H1 (cell line): ENCODE results near the gene MYO3A. TPM values are rescaled to one million over a fixed set of nuclear protein-coding genes. Genes with fewer than 3 reads are reported as not detected.
"Not testable (repeated sequence)": the region's sequence is repeated elsewhere in the genome, so short reads cannot be mapped to it uniquely, and the experiment has no call there.

Experiments used
- CTCF ChIA-PET: fragments of 300-600 bp; sonication (Branson Sonifier 250); formaldehyde crosslinking; loops from one replicate; lab custom pipeline; 2021; ENCODE audit not compliant: partially characterized antibody; lab: Charles Lee
- POLR2A ChIA-PET: fragments of 300-600 bp; sonication (Branson Sonifier 250); formaldehyde crosslinking; loops from one replicate; lab custom pipeline; 2021; ENCODE audit warnings: inconsistent platforms; ENCODE audit not compliant: partially characterized antibody; lab: Charles Lee
- DNase-seq, 2 experiments: peaks; one replicate each; pipeline versions ENCODE4 v3.0.0 to v3.0.0-alpha.2; 2010 to 2022; ENCODE audit warnings: low spot score in 2 of 2, low read depth in 1 of 2, mixed read lengths in 1 of 2
- FAIRE-seq: peaks from 2 replicates; lab custom pipeline; 2011; peaks lifted over from hg19 to GRCh38; lab: Jason Lieb, UNC
- H2AFZ ChIP-seq: 2 replicates; pipeline ENCODE4 v1.8.1; 2012; ENCODE audit warnings: low read length, inconsistent platforms
- H2AK5ac ChIP-seq: 2 replicates; pipeline ENCODE4 v1.6.1; 2013; ENCODE audit warnings: low read depth, low read length
- H2BK120ac ChIP-seq: replicated peaks from 2 replicates; pipeline ENCODE3; 2013; ENCODE audit warnings: low read depth, low read length, inconsistent platforms
- H2BK12ac ChIP-seq: 2 replicates; pipeline ENCODE4 v1.6.1; 2013; ENCODE audit warnings: low read depth, low read length
- H2BK15ac ChIP-seq: 2 replicates; pipeline ENCODE4 v1.6.1; 2013; ENCODE audit warnings: low read length
- H2BK20ac ChIP-seq: 2 replicates; pipeline ENCODE4 v1.6.1; 2013; ENCODE audit warnings: low read length
- H2BK5ac ChIP-seq: 2 replicates; pipeline ENCODE4 v1.6.1; 2013; ENCODE audit warnings: low read depth, low read length
- H3K14ac ChIP-seq: 2 replicates; pipeline ENCODE4 v1.6.1; 2013; ENCODE audit warnings: inconsistent platforms; ENCODE audit not compliant: insufficient read length
- H3K18ac ChIP-seq: 2 replicates; pipeline ENCODE4 v1.6.1; 2013; ENCODE audit warnings: low read length; ENCODE audit errors: extremely low read depth
- H3K23ac ChIP-seq: 2 replicates; pipeline ENCODE4 v1.6.1; 2013; ENCODE audit warnings: inconsistent platforms; ENCODE audit not compliant: insufficient read length
- H3K23me2 ChIP-seq: 2 replicates; pipeline ENCODE4 v1.6.1; 2013; ENCODE audit warnings: low read depth, low read length
- H3K27ac ChIP-seq: 2 replicates; pipeline ENCODE4 v1.6.1; 2011; ENCODE audit warnings: low read depth, low read length, inconsistent platforms
- H3K27me3 ChIP-seq, 4 experiments: replicated peaks in 1 of 4; 1 replicate in 1 of 4; 2 replicates in 3 of 4; pipeline versions ENCODE4 v1.6.1 to v1.8.1; 2011 to 2013; ENCODE audit warnings: low read length in 3 of 4, mild to moderate bottlenecking in 3 of 4, inconsistent platforms in 2 of 4, mixed read lengths in 2 of 4, moderate library complexity in 1 of 4; ENCODE audit not compliant: control insufficient read depth in 3 of 4, insufficient read depth in 3 of 4; ENCODE audit errors: extremely low read depth in 1 of 4
- H3K36me3 ChIP-seq, 4 experiments: 2 replicates each; pipeline versions ENCODE4 v1.6.1 to v1.8.1; 2011 to 2013; ENCODE audit warnings: mild to moderate bottlenecking in 4 of 4, low read length in 3 of 4, moderate library complexity in 2 of 4, control low read depth in 1 of 4, inconsistent platforms in 1 of 4; ENCODE audit not compliant: insufficient read depth in 4 of 4, control insufficient read depth in 2 of 4
- H3K4ac ChIP-seq: replicated peaks from 2 replicates; pipeline ENCODE3; 2013; ENCODE audit warnings: low read length, low read depth, mixed read lengths, inconsistent platforms; ENCODE audit not compliant: insufficient read length
- H3K4me1 ChIP-seq, 4 experiments: replicated peaks in 1 of 4; 1 replicate in 1 of 4; 2 replicates in 3 of 4; pipeline versions ENCODE4 v1.6.1 to v1.8.1; 2011 to 2013; ENCODE audit warnings: low read length in 3 of 4, inconsistent platforms in 2 of 4, mixed read lengths in 1 of 4; ENCODE audit not compliant: insufficient read depth in 4 of 4, control insufficient read depth in 3 of 4
- H3K4me2 ChIP-seq, 2 experiments: 2 replicates each; pipeline versions ENCODE4 v1.6.1 to v1.8.1; 2011 to 2013; ENCODE audit warnings: low read depth in 2 of 2, low read length in 2 of 2, control low read depth in 1 of 2, inconsistent platforms in 1 of 2, mild to moderate bottlenecking in 1 of 2; ENCODE audit not compliant: insufficient read depth in 1 of 2
- H3K4me3 ChIP-seq, 4 experiments: fragments of 200-600, 300-600 bp in 1 of 4; sonication (generic), shearing (Covaris generic), sonication (Bioruptor Twin) in 1 of 4; 2 replicates each; pipeline versions ENCODE4 v1.5.1 to v1.8.1; 2011 to 2016; ENCODE audit warnings: low read length in 4 of 4, low read depth in 3 of 4, control low read depth in 2 of 4, inconsistent platforms in 2 of 4, mild to moderate bottlenecking in 2 of 4, mixed read lengths in 1 of 4, moderate library complexity in 1 of 4; ENCODE audit not compliant: insufficient read depth in 2 of 4; ENCODE audit errors: extremely low read depth in 1 of 4
- H3K56ac ChIP-seq: replicated peaks from 2 replicates; pipeline ENCODE3; 2013; ENCODE audit warnings: low read depth, mild to moderate bottlenecking, mixed read lengths, low read length, inconsistent platforms; ENCODE audit not compliant: insufficient read length
- H3K79me1 ChIP-seq: 2 replicates; pipeline ENCODE4 v1.6.1; 2013; ENCODE audit warnings: low read depth, low read length, control low read depth
- H3K79me2 ChIP-seq, 2 experiments: 2 replicates each; pipeline versions ENCODE4 v1.6.1 to v1.8.1; 2012 to 2013; ENCODE audit warnings: low read length in 2 of 2, mild to moderate bottlenecking in 2 of 2, inconsistent platforms in 1 of 2; ENCODE audit not compliant: insufficient read depth in 2 of 2, control insufficient read depth in 1 of 2
- H3K9ac ChIP-seq, 4 experiments: replicated peaks in 1 of 4; 1 replicate in 1 of 4; 2 replicates in 3 of 4; pipeline versions ENCODE4 v1.6.1 to v1.8.1; 2011 to 2013; ENCODE audit warnings: low read depth in 3 of 4, low read length in 3 of 4, control low read depth in 2 of 4, mild to moderate bottlenecking in 2 of 4, moderate library complexity in 2 of 4, inconsistent platforms in 1 of 4; ENCODE audit errors: extremely low read depth in 1 of 4
- H3K9me3 ChIP-seq, 2 experiments: 2 replicates each; pipeline versions ENCODE4 v1.6.1 to v1.8.1; 2012 to 2013; ENCODE audit warnings: mild to moderate bottlenecking in 2 of 2, moderate library complexity in 2 of 2, control low read depth in 1 of 2, inconsistent platforms in 1 of 2, low read depth in 1 of 2, low read length in 1 of 2, mixed read lengths in 1 of 2; ENCODE audit not compliant: insufficient read depth in 2 of 2
- H4K20me1 ChIP-seq, 2 experiments: replicated peaks in 1 of 2; 2 replicates each; pipeline versions ENCODE3 to v1.8.1; 2011 to 2013; ENCODE audit warnings: inconsistent platforms in 2 of 2, low read length in 2 of 2, mild to moderate bottlenecking in 1 of 2; ENCODE audit not compliant: insufficient read depth in 2 of 2, control insufficient read depth in 1 of 2
- H4K5ac ChIP-seq: 2 replicates; pipeline ENCODE4 v1.6.1; 2013; ENCODE audit warnings: low read length, low read depth, mixed read lengths, inconsistent platforms; ENCODE audit not compliant: insufficient read length
- H4K8ac ChIP-seq: 2 replicates; pipeline ENCODE4 v1.8.0; 2013; ENCODE audit warnings: mild to moderate bottlenecking, moderate library complexity, low read length, inconsistent platforms; ENCODE audit not compliant: insufficient read depth; ENCODE audit errors: extremely low read depth
- H4K91ac ChIP-seq: replicated peaks from 2 replicates; pipeline ENCODE3; 2013; ENCODE audit warnings: low read length, mixed read lengths, inconsistent platforms; ENCODE audit not compliant: insufficient read length
- WGBS, 2 experiments: shearing (Covaris generic) in 1 of 2; methylation state at CpG; one replicate each; pipeline versions ENCODE4 v1.1.6 to v1.1.7; 2013 to 2015; ENCODE audit warnings: low lambda C conversion rate in 2 of 2, mixed read lengths in 2 of 2, inconsistent platforms in 1 of 2, low coverage in 1 of 2, missing lambda C conversion rate in 1 of 2; ENCODE audit not compliant: insufficient replicate concordance in 2 of 2, insufficient coverage in 1 of 2, insufficient read length in 1 of 2; ENCODE audit errors: extremely low coverage in 1 of 2, missing lambda C conversion rate in 1 of 2; 5-methylcytosine and 5-hydroxymethylcytosine counted together
- polyA plus RNA-seq, 7 experiments: library from polyadenylated mRNA; depleted of rRNA in 3 of 7; stranded (reverse) in 5 of 7; unstranded in 2 of 7; fragments of >200 nt in 5 of 7; fragments of 200-250 nt in 2 of 7; gene quantifications; 1 replicate in 5 of 7; 2 replicates in 1 of 7; 4 replicates in 1 of 7; pipeline versions ENCODE4 v1.2.1 to v1.2.3, GENCODE V29; 2011 to 2013; ENCODE audit warnings: missing spikeins in 2 of 7, mixed read lengths in 2 of 7
- total RNA-seq: library from RNA; stranded (reverse); fragmentation: NEBNext Ultra II Directional; extraction: Animal tissue kit (Norgen Biotek cat#: 25700); gene quantifications from 2 replicates; pipeline ENCODE4 v1.2.1, GENCODE V29; 2021

MYO3A gene
- total and polyA plus RNA-seq, 2 of the 8 experiments (the other 6 are each of a cell fraction or from before 2014, with no cell fraction given) = 3.9 to 5.3 TPM

DNA sequence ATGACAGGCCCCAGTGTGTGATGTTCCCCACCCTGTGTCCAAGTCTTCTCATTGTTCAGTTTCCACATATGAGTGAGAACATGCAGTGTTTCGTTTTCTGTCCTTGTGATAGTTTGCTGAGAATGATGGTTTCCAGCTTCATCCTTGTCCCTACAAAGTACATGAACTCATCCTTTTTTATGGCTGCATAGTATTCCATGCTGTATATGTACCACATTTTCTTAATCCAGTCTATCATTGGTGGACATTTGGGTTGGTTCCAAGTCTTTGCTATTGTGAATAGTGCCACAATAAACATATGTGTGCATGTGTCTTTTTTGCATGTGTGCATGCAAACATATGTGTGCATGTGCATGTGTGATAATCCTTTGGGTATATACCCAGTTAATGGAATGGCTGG lies 163.5 kb downstream of the MYO3A start:
- H3K56ac ChIP-seq = not testable (repeated sequence)

More for the DNA sequence above, 163.5 kb downstream of the MYO3A start:
- CTCF ChIA-PET, H2BK12ac ChIP-seq, H3K23me2 ChIP-seq, H2BK5ac ChIP-seq, H3K18ac ChIP-seq, H3K79me1 ChIP-seq, H3K9me3 ChIP-seq, H3K9ac ChIP-seq, H3K27ac ChIP-seq, H3K79me2 ChIP-seq, H3K4me1 ChIP-seq, POLR2A ChIA-PET, H3K4me3 ChIP-seq, H4K5ac ChIP-seq, FAIRE-seq, H3K14ac ChIP-seq, H3K23ac ChIP-seq, H3K36me3 ChIP-seq, H4K8ac ChIP-seq, H4K20me1 ChIP-seq, H4K91ac ChIP-seq, DNase-seq, H3K4ac ChIP-seq, H2AK5ac ChIP-seq, H3K4me2 ChIP-seq, H2BK15ac ChIP-seq, H2BK120ac ChIP-seq, H2AFZ ChIP-seq, H2BK20ac ChIP-seq, H3K27me3 ChIP-seq: not testable (repeated sequence)
- WGBS, 2 experiments = 94% methylated on average over 1 of the region's 1 CpG; no CpG with 5 or more reads in 1 of the 2 experiments
